Adrenal gland (tissue), 12 donors: ENCODE measurements around the gene SLC7A14. TPM values are rescaled to one million over a fixed set of nuclear protein-coding genes. Genes with fewer than 3 reads are reported as not detected.

Experiments
- DNase-seq, 7 donors: peaks; one replicate each; pipeline ENCODE4 v3.0.0-alpha.2; 2019 to 2020
- H3K27ac ChIP-seq, 5 donors: fragments of 200-600 bp; sonication (generic) in 4 of 5; 1 replicate in 3 of 5; 2 replicates in 2 of 5; pipeline versions ENCODE4 v1.5.1 to v1.8.0; 2016 to 2020; ENCODE audit warnings: mild to moderate bottlenecking in 1 of 5
- H3K27me3 ChIP-seq: fragments of 200-600 bp; 2 replicates; pipeline ENCODE4 v1.8.0; 2021
- H3K36me3 ChIP-seq, 2 donors: fragments of 200-600 bp; replicated peaks in 1 of 2; 1 replicate in 1 of 2; 2 replicates in 1 of 2; pipeline versions ENCODE4 v1.5.1 to v1.8.0; 2018 to 2022
- H3K4me1 ChIP-seq, 2 donors: fragments of 200-600 bp; replicated peaks in 1 of 2; 1 replicate in 1 of 2; 2 replicates in 1 of 2; pipeline versions ENCODE4 v1.5.1 to v1.8.0; 2018 to 2021
- H3K4me3 ChIP-seq, 4 donors: fragments of 200-600 bp; sonication (generic) in 3 of 4; one replicate each; pipeline ENCODE4 v1.5.1; 2016 to 2018
- H3K9me3 ChIP-seq, 3 donors: fragments of 200-600 bp; sonication (generic) in 1 of 3; replicated peaks in 1 of 3; 1 replicate in 2 of 3; 2 replicates in 1 of 3; pipeline versions ENCODE4 v1.5.1 to v1.8.0; 2016 to 2021
- CTCF ChIP-seq, 6 experiments: fragments of 450-650 bp in 4 of 6; fragments of 200-600 bp in 2 of 6; sonication (generic) in 1 of 6; IDR thresholded peaks; 1 replicate in 5 of 6; 2 replicates in 1 of 6; pipeline versions ENCODE4 v1.5.1 to v1.8.0; 2016 to 2021; ENCODE audit warnings: antibody characterized with exemption in 6 of 6, mild to moderate bottlenecking in 2 of 6, moderate library complexity in 1 of 6
- POLR2A ChIP-seq, 2 donors: fragments of 450-650 bp; IDR thresholded peaks; one replicate each; pipeline ENCODE4 v1.6.1; 2017; ENCODE audit warnings: antibody characterized with exemption in 2 of 2, mild to moderate bottlenecking in 2 of 2, moderate library complexity in 1 of 2
- WGBS, 4 donors: extraction: QIAGEN DNeasy Blood & Tissue Kit in 2 of 4; methylation state at CpG; one replicate each; pipeline versions ENCODE4 v1.1.5 to v1.1.7; 2013 to 2017; 5-methylcytosine and 5-hydroxymethylcytosine counted together
- intact Hi-C, 2 donors: fragments of 100-400 bp; cut with DNase I; formaldehyde crosslinking; loops; one replicate each; pipeline versions ENCODE4 v1.14.1 to v1.15.0; 2022 to 2023
- polyA plus RNA-seq, 3 donors: library from polyadenylated mRNA; stranded (reverse); fragments of 200-250 nt in 2 of 3; fragments of 350-450 nt in 1 of 3; fragmentation: Illumina TruSeq in 1 of 3; extraction: RNeasy Lipid Tissue Mini Kit (QIAGEN cat#74804) in 1 of 3; gene quantifications; one replicate each; pipeline ENCODE4 v1.2.3, GENCODE V29; 2013 to 2014
- total RNA-seq, 9 donors: library from RNA; depleted of rRNA in 4 of 9; stranded (reverse); fragments of >200 nt in 4 of 9; fragments of 120-200 nt in 1 of 9; fragmentation: NEBNext Ultra II Directional in 1 of 9; extraction: Animal tissue kit (Norgen Biotek cat#: 25700) in 1 of 9; gene quantifications; one replicate each; pipeline versions ENCODE4 v1.1.0 to v1.2.4, GENCODE V29; 2013 to 2023
- donor health status: healthy with polysubstance abuse.
- donor health status: Bipolar disorder and iron deficiency.
- donor health status: DM: yes; HTN: yes; CAD: no.
- donor health status: DM: no; HTN: no; CAD: no.
- donor health status: DM: no; HTN: no; CAD: no.
- donor health status: DM: yes; HTN: yes; CAD: no.

SLC7A14 gene
- total and polyA plus RNA-seq, 12 donors: 0.03 to 3.8 (median 0.48) TPM; not detected in 1

DNA sequence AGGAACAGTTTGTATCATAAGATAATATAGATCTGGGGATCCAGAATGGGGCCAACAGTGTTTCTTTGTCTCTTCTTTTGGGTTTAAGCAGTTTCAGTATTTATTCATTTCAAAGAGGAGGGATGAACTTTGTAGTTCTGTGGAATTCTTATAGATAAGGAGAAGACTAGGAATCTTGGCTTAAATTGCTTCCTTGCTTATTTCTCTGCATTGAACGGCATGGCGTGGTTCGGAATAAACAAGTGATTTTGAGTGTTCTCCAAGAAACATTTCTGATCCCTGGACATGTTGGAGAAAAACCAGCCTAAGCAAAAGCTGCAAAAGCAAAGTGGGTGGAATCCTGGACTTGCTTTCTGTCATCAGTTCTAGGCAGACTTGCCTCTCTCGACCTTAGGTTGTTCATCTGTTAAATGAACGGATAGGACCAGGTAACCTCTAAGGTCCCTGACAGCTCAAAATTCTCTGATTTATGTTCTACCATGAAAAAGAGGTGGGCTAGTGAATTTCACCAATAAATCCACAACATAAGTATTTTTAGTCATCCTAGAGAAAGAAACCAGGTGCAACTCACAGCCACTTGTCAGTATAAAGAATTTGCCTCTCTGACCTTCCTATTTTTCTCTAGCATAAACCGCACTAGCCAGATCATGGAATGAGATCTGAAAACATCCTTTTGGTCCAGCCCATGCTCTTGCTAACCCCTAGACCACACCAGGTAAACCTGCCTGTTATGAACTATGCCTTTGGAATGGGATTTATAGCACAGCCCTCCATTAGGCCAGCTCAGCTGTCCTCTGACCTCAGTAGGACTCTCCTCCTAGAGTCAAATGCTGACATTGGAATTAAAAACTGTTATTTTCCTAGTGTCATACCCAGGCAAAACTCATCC is 88.4 kb downstream of the SLC7A14 start:
- no peak for DNase-seq
- H3K9me3 ChIP-seq: no peaks in the 10 kb centered on the region
- peaks cover 0 to 11% of the 10 kb centered on the region in 2 donors for H3K4me1 ChIP-seq
- no peak for TF ChIP-seq CTCF (IDR thresholded peaks at IDR 0.05)
- TF ChIP-seq POLR2A (IDR thresholded peaks at IDR 0.05): no peak
- H3K27me3 ChIP-seq: peaks cover 9% of the 10 kb centered on the region
- H3K36me3 ChIP-seq: no peaks in the 10 kb centered on the region
- 66 to 76% (median 76%) methylated on average over 6 of the region's 6 CpGs for WGBS, 4 donors
- no peak overlapping the region for H3K4me3 ChIP-seq
- intact Hi-C loops: no loop called here
- peak overlapping the region in 1 of 5 donors; percentile 20 for H3K27ac ChIP-seq

DNA sequence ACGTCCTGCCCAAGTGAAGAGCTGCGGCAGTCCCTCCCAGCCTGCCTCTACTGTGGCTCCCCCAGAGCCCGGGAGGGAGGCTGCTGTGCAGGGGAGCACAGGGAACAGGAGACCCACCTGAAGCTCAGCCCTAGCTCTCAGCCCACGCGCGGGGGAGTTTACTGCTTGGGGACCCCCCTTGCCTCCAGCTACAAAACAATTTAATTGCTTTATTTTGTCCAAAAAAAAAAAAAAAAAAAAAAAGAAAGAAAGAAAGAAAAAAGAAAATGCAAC is 89.1 kb downstream of the SLC7A14 start:
- peaks cover 0 to 11% of the 10 kb centered on the region in 2 donors for H3K4me1 ChIP-seq
- no peak overlapping the region for H3K4me3 ChIP-seq
- peak overlapping the region in 1 of 5 donors; percentile 29 for H3K27ac ChIP-seq
- DNase-seq: no peak
- H3K36me3 ChIP-seq: no peaks in the 10 kb centered on the region
- peaks cover 9% of the 10 kb centered on the region for H3K27me3 ChIP-seq
- TF ChIP-seq POLR2A (IDR thresholded peaks at IDR 0.05) (no peak), CTCF (IDR thresholded peaks at IDR 0.05) (no peak)
- intact Hi-C loops: no loop called here
- 72 to 86% (median 79%) methylated on average over 6 of the region's 6 CpGs for WGBS, 4 donors
- H3K9me3 ChIP-seq: no peaks in the 10 kb centered on the region

GRCh38 chr3:170496026-170496867 is 89.6 kb downstream of the SLC7A14 start:
- H3K4me3 ChIP-seq: no peak overlapping the region
- H3K9me3 ChIP-seq: no peaks in the 10 kb centered on the region
- intact Hi-C loops: no loop called here
- no peak for DNase-seq
- peaks cover 0 to 11% of the 10 kb centered on the region in 2 donors for H3K4me1 ChIP-seq
- peak overlapping the region in 1 of 5 donors; percentile 29 for H3K27ac ChIP-seq
- no peaks in the 10 kb centered on the region for H3K36me3 ChIP-seq
- peaks cover 9% of the 10 kb centered on the region for H3K27me3 ChIP-seq
- WGBS, 4 donors: 81 to 90% (median 86%) methylated on average over 35 to 40 of the region's 40 CpGs
- TF ChIP-seq POLR2A (IDR thresholded peaks at IDR 0.05): no peak

DNA sequence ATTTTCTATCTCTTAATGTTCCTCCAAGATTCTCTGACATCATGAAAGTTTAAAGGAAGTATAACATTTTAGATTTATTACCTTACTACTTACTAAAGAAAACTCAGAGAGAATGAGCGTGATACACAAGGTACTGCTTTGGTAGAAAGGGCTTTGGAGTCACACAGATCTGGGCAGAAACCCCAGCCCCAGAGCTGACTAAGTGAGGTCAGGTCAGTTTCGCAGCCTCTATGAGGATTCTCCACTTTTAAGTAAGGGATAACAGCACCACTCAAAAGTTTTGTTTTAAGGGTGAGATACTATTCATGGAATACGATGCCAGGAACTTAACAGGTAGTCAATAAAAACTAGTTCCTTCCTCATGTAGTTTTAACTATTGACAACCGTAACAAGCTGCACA is 91.1 kb downstream of the SLC7A14 start:
- intact Hi-C loops: no loop called here
- TF ChIP-seq POLR2A (IDR thresholded peaks at IDR 0.05) (no peak), CTCF (IDR thresholded peaks at IDR 0.05) (no peak)
- DNase-seq: no peak
- H3K27me3 ChIP-seq: peaks cover 9% of the 10 kb centered on the region
- WGBS, 4 donors: 80 to 90% (median 84%) methylated on average over 4 of the region's 4 CpGs
- H3K4me3 ChIP-seq: no peak overlapping the region
- no peak overlapping the region for H3K27ac ChIP-seq
- H3K4me1 ChIP-seq: peaks cover 0 to 11% of the 10 kb centered on the region in 2 donors
- no peaks in the 10 kb centered on the region for H3K36me3 ChIP-seq
- H3K9me3 ChIP-seq: no peaks in the 10 kb centered on the region
